WTC11 (cell line): ENCODE results near the gene UGT8. TPM values are rescaled to one million over a fixed set of nuclear protein-coding genes. Genes with fewer than 3 reads are reported as not detected.

ENCODE experiments used
- ATAC-seq: fragments of 200-7000 bp; cut with Tn5 transposase; 2 replicates; pipeline ENCODE4 v1.10.0; 2021; ENCODE audit warnings: mild to moderate bottlenecking, moderate library complexity
- CTCF ChIA-PET: fragments of 300-600 bp; sonication (Branson Sonifier 250); formaldehyde crosslinking; loops from one replicate; lab custom pipeline; 2021; ENCODE audit warnings: antibody characterized with exemption; lab: Charles Lee
- POLR2A ChIA-PET: fragments of 350-600 bp; sonication (Branson Sonifier 250); formaldehyde crosslinking; loops from one replicate; lab custom pipeline; 2021; ENCODE audit warnings: antibody characterized with exemption; lab: Charles Lee
- DNase-seq: peaks from one replicate; pipeline ENCODE4 v3.0.0; 2021; ENCODE audit warnings: low spot score
- H3K27ac Mint-ChIP-seq: 2 replicates; pipeline ENCODE4 v1.8.0; 2021; ENCODE audit warnings: mixed read lengths
- H3K27me3 Mint-ChIP-seq: 2 replicates; pipeline ENCODE4 v1.8.0; 2021; ENCODE audit warnings: low read depth, mild to moderate bottlenecking, moderate library complexity, mixed read lengths
- H3K36me3 Mint-ChIP-seq: 2 replicates; pipeline ENCODE4 v1.8.0; 2021; ENCODE audit warnings: mixed read lengths
- H3K4me1 Mint-ChIP-seq: 2 replicates; pipeline ENCODE4 v1.8.0; 2022; ENCODE audit warnings: mixed read lengths
- H3K4me3 Mint-ChIP-seq: 2 replicates; pipeline ENCODE4 v1.8.0; 2021; ENCODE audit warnings: mild to moderate bottlenecking, moderate library complexity, mixed read lengths
- H3K9me3 Mint-ChIP-seq: 2 replicates; pipeline ENCODE4 v1.8.0; 2021; ENCODE audit warnings: mixed read lengths
- ESRRA ChIP-seq: sonication (generic); formaldehyde crosslinking; IDR thresholded peaks from 2 replicates; pipeline ENCODE4 v1.8.1; 2022; ENCODE audit warnings: mild to moderate bottlenecking, missing genetic modification reagents, borderline replicate concordance
- FOXK1 ChIP-seq: sonication (generic); formaldehyde crosslinking; IDR thresholded peaks from 2 replicates; pipeline ENCODE4 v1.8.0; 2022; ENCODE audit warnings: mild to moderate bottlenecking, moderate library complexity, missing genetic modification reagents
- GRHL2 ChIP-seq: fragments of 250-450 bp; sonication (Bioruptor Pico); IDR thresholded peaks from 2 replicates; pipeline ENCODE4 v1.8.0; 2022; ENCODE audit warnings: mild to moderate bottlenecking, moderate library complexity; ENCODE audit not compliant: insufficient replicate concordance, severe bottlenecking
- JUN ChIP-seq: sonication (generic); formaldehyde crosslinking; IDR thresholded peaks from 2 replicates; pipeline ENCODE4 v1.8.0; 2023; ENCODE audit warnings: mild to moderate bottlenecking, missing genetic modification reagents
- NFYB ChIP-seq: sonication (generic); formaldehyde crosslinking; conservative IDR thresholded peaks from 2 replicates; pipeline ENCODE4 v1.8.0; 2022; ENCODE audit warnings: low read depth, missing genetic modification reagents
- NR2C2 ChIP-seq: sonication (generic); formaldehyde crosslinking; IDR thresholded peaks from 2 replicates; pipeline ENCODE4 v1.8.0; 2022; ENCODE audit warnings: mild to moderate bottlenecking, missing genetic modification reagents
- PRRX2 ChIP-seq: fragments of 250-450 bp; sonication (Bioruptor Pico); IDR thresholded peaks from 2 replicates; pipeline ENCODE4 v1.8.0; 2021; ENCODE audit warnings: mild to moderate bottlenecking
- RELA ChIP-seq: sonication (generic); formaldehyde crosslinking; IDR thresholded peaks from 2 replicates; pipeline ENCODE4 v1.8.1; 2022; ENCODE audit warnings: missing genetic modification reagents, mild to moderate bottlenecking, borderline replicate concordance
- SMAD4 ChIP-seq: sonication (generic); formaldehyde crosslinking; IDR thresholded peaks from 2 replicates; pipeline ENCODE4 v1.8.0; 2022; ENCODE audit warnings: mild to moderate bottlenecking, missing genetic modification reagents
- SP1 ChIP-seq: sonication (generic); formaldehyde crosslinking; conservative IDR thresholded peaks from 2 replicates; pipeline ENCODE4 v1.8.1; 2022; ENCODE audit warnings: missing genetic modification reagents
- ZBTB21 ChIP-seq: sonication (generic); formaldehyde crosslinking; IDR thresholded peaks from 2 replicates; pipeline ENCODE4 v1.8.1; 2023; ENCODE audit warnings: mild to moderate bottlenecking, missing genetic modification reagents, borderline replicate concordance
- ZNF138 ChIP-seq: sonication (generic); formaldehyde crosslinking; conservative IDR thresholded peaks from 2 replicates; pipeline ENCODE4 v1.8.1; 2022; ENCODE audit warnings: mild to moderate bottlenecking, moderate library complexity, missing genetic modification reagents
- ZNF263 ChIP-seq: sonication (generic); formaldehyde crosslinking; IDR thresholded peaks from 2 replicates; pipeline ENCODE4 v1.8.1; 2022; ENCODE audit warnings: low read depth, mild to moderate bottlenecking, moderate library complexity, missing genetic modification reagents
- total RNA-seq: library from RNA; stranded (reverse); gene quantifications from 3 replicates; pipeline ENCODE4 v1.2.3, GENCODE V29; 2021
- TF ChIP-seq, protein P1 (sequence below): sonication (generic); formaldehyde crosslinking; IDR thresholded peaks from 2 replicates; pipeline ENCODE4 v1.8.1; 2022; ENCODE audit warnings: low read depth, missing genetic modification reagents, borderline replicate concordance
- TF ChIP-seq, protein P2 (sequence below): sonication (generic); formaldehyde crosslinking; IDR thresholded peaks from 2 replicates; pipeline ENCODE4 v1.8.1; 2023; ENCODE audit warnings: mild to moderate bottlenecking, missing genetic modification reagents, borderline replicate concordance
- TF ChIP-seq, protein P3 (sequence below): sonication (generic); formaldehyde crosslinking; IDR thresholded peaks from 2 replicates; pipeline ENCODE4 v1.8.1; 2023; ENCODE audit warnings: mild to moderate bottlenecking, missing genetic modification reagents, moderate library complexity
- TF ChIP-seq, protein P4 (sequence below): sonication (generic); formaldehyde crosslinking; IDR thresholded peaks from 2 replicates; pipeline ENCODE4 v1.8.1; 2023; ENCODE audit warnings: mild to moderate bottlenecking, moderate library complexity, missing genetic modification reagents
- TF ChIP-seq, protein P5 (sequence below): sonication (generic); formaldehyde crosslinking; conservative IDR thresholded peaks from 2 replicates; pipeline ENCODE4 v1.8.1; 2023; ENCODE audit warnings: mild to moderate bottlenecking, low read depth, missing genetic modification reagents, moderate library complexity
- TF ChIP-seq, protein P6 (sequence below): sonication (generic); formaldehyde crosslinking; IDR thresholded peaks from 2 replicates; pipeline ENCODE4 v1.8.1; 2022; ENCODE audit warnings: missing genetic modification reagents, borderline replicate concordance

Gene UGT8
- total RNA-seq, 1 experiment from 2014 or later, result 30.8 TPM

DNA sequence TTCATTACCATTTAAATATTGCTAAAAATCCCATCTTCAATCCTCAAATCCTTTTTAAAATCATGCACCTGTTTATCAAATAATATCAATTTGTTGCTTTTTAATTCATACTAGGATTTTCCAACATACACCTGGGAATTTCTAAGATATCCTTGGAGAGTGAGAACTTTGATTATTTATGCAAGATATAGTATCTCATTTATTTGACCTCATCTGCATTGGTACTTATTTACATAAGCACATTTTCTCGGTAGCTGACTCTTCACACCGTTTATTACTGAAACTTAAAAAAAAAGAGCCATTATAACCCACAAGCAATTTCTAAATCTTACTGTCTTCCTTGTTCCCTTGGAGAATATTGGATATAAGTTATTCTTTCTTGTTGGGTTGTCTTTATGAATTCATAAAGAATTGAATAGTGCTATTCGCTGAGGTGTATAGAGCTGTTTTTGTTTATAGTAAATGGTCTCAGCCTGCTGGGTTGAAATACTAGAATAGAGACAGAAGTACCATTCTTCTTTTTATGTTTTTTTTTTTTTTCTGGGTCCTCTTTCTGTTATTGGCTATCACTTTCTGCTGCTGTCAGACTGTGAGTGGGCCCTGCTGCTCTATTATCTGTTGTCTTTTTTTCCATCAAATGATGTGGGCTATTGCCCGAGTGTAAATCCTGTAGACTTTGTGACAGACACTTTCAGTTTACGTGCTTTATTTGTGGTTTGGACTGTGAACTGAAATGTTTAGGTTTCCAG lies 2.9 kb downstream of the UGT8 start (continued):
- TF ChIP-seq ZNF263 (CRISPR knock-in tag) (no peak), NFYB (CRISPR knock-in tag) (no peak), ZNF138 (CRISPR knock-in tag) (no peak), RELA (CRISPR knock-in tag) (no peak)
- TF ChIP-seq, protein P1, sequence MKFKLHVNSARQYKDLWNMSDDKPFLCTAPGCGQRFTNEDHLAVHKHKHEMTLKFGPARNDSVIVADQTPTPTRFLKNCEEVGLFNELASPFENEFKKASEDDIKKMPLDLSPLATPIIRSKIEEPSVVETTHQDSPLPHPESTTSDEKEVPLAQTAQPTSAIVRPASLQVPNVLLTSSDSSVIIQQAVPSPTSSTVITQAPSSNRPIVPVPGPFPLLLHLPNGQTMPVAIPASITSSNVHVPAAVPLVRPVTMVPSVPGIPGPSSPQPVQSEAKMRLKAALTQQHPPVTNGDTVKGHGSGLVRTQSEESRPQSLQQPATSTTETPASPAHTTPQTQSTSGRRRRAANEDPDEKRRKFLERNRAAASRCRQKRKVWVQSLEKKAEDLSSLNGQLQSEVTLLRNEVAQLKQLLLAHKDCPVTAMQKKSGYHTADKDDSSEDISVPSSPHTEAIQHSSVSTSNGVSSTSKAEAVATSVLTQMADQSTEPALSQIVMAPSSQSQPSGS (CRISPR knock-in tag), result no peak
- TF ChIP-seq, protein P2, sequence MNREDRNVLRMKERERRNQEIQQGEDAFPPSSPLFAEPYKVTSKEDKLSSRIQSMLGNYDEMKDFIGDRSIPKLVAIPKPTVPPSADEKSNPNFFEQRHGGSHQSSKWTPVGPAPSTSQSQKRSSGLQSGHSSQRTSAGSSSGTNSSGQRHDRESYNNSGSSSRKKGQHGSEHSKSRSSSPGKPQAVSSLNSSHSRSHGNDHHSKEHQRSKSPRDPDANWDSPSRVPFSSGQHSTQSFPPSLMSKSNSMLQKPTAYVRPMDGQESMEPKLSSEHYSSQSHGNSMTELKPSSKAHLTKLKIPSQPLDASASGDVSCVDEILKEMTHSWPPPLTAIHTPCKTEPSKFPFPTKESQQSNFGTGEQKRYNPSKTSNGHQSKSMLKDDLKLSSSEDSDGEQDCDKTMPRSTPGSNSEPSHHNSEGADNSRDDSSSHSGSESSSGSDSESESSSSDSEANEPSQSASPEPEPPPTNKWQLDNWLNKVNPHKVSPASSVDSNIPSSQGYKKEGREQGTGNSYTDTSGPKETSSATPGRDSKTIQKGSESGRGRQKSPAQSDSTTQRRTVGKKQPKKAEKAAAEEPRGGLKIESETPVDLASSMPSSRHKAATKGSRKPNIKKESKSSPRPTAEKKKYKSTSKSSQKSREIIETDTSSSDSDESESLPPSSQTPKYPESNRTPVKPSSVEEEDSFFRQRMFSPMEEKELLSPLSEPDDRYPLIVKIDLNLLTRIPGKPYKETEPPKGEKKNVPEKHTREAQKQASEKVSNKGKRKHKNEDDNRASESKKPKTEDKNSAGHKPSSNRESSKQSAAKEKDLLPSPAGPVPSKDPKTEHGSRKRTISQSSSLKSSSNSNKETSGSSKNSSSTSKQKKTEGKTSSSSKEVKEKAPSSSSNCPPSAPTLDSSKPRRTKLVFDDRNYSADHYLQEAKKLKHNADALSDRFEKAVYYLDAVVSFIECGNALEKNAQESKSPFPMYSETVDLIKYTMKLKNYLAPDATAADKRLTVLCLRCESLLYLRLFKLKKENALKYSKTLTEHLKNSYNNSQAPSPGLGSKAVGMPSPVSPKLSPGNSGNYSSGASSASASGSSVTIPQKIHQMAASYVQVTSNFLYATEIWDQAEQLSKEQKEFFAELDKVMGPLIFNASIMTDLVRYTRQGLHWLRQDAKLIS, result no peak
- TF ChIP-seq, protein P3, sequence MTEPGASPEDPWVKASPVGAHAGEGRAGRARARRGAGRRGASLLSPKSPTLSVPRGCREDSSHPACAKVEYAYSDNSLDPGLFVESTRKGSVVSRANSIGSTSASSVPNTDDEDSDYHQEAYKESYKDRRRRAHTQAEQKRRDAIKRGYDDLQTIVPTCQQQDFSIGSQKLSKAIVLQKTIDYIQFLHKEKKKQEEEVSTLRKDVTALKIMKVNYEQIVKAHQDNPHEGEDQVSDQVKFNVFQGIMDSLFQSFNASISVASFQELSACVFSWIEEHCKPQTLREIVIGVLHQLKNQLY, result no peak

DNA sequence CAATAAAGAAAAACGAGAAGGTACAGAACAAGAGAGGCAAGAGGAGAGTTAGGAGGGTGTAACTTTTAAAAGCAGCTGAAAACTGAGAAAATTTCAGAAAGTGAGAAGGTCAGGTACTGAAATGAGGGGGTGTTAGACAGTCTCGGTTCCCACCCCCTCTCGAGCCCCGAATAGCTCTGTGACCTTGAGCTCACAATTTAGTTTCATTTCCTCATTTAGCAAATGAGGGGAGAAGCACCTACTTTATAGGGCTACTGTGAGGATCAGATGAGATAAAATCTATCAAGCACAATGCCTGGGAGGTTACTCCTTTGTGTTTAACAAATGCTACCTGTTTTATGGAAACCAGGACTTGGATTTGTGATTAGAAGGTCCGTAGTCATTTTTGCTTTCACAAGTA lies 4.9 kb downstream of the UGT8 start:
- TF ChIP-seq SMAD4 (no peak), ESRRA (CRISPR knock-in tag) (no peak), ZBTB21 (CRISPR knock-in tag) (no peak), FOXK1 (CRISPR knock-in tag) (no peak), NFYB (CRISPR knock-in tag) (no peak), JUN (CRISPR knock-in tag) (no peak), NR2C2 (no peak), GRHL2 (CRISPR knock-in tag) (no peak), SP1 (CRISPR knock-in tag) (no peak), PRRX2 (CRISPR knock-in tag) (no peak)
- TF ChIP-seq, protein P4, sequence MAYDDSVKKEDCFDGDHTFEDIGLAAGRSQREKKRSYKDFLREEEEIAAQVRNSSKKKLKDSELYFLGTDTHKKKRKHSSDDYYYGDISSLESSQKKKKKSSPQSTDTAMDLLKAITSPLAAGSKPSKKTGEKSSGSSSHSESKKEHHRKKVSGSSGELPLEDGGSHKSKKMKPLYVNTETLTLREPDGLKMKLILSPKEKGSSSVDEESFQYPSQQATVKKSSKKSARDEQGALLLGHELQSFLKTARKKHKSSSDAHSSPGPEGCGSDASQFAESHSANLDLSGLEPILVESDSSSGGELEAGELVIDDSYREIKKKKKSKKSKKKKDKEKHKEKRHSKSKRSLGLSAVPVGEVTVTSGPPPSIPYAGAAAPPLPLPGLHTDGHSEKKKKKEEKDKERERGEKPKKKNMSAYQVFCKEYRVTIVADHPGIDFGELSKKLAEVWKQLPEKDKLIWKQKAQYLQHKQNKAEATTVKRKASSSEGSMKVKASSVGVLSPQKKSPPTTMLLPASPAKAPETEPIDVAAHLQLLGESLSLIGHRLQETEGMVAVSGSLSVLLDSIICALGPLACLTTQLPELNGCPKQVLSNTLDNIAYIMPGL (CRISPR knock-in tag), result no peak
- TF ChIP-seq, protein P5, sequence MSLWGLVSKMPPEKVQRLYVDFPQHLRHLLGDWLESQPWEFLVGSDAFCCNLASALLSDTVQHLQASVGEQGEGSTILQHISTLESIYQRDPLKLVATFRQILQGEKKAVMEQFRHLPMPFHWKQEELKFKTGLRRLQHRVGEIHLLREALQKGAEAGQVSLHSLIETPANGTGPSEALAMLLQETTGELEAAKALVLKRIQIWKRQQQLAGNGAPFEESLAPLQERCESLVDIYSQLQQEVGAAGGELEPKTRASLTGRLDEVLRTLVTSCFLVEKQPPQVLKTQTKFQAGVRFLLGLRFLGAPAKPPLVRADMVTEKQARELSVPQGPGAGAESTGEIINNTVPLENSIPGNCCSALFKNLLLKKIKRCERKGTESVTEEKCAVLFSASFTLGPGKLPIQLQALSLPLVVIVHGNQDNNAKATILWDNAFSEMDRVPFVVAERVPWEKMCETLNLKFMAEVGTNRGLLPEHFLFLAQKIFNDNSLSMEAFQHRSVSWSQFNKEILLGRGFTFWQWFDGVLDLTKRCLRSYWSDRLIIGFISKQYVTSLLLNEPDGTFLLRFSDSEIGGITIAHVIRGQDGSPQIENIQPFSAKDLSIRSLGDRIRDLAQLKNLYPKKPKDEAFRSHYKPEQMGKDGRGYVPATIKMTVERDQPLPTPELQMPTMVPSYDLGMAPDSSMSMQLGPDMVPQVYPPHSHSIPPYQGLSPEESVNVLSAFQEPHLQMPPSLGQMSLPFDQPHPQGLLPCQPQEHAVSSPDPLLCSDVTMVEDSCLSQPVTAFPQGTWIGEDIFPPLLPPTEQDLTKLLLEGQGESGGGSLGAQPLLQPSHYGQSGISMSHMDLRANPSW, result no peak
- TF ChIP-seq, protein P6, sequence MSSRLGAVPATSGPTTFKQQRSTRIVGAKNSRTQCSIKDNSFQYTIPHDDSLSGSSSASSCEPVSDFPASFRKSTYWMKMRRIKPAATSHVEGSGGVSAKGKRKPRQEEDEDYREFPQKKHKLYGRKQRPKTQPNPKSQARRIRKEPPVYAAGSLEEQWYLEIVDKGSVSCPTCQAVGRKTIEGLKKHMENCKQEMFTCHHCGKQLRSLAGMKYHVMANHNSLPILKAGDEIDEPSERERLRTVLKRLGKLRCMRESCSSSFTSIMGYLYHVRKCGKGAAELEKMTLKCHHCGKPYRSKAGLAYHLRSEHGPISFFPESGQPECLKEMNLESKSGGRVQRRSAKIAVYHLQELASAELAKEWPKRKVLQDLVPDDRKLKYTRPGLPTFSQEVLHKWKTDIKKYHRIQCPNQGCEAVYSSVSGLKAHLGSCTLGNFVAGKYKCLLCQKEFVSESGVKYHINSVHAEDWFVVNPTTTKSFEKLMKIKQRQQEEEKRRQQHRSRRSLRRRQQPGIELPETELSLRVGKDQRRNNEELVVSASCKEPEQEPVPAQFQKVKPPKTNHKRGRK, result no peak
- H3K36me3 Mint-ChIP-seq, result no peaks in the 10 kb centered on the region
- ATAC-seq (no peak), DNase-seq (no peak)
- CTCF ChIA-PET, result no interaction called here
- H3K27me3 Mint-ChIP-seq, result no peaks in the 10 kb centered on the region
- H3K9me3 Mint-ChIP-seq, result no peaks in the 10 kb centered on the region
- POLR2A ChIA-PET, result no interaction called here
- H3K27ac Mint-ChIP-seq, result peak overlapping the region; percentile 51; the same call in 1 of the 2 replicates
- peaks cover 4% of the 10 kb centered on the region for H3K4me1 Mint-ChIP-seq
- no peak overlapping the region for H3K4me3 Mint-ChIP-seq
